Ovary (tissue), 9 donors: ENCODE data around the gene C15orf39. TPM values are rescaled to one million over a fixed set of nuclear protein-coding genes. Genes with fewer than 3 reads are reported as not detected.
A peak's percentile ranks its signal among the peaks of the same experiment; 100 is the strongest.

ENCODE experiments used
- DNase-seq, 5 donors: peaks; one replicate each; pipeline ENCODE4 v3.0.0-alpha.2; 2019 to 2020
- H3K27ac ChIP-seq, 2 donors: fragments of 200-600 bp; one replicate each; pipeline versions ENCODE4 v1.5.1 to v1.8.0; 2019 to 2022
- H3K27me3 ChIP-seq: fragments of 200-600 bp; one replicate; pipeline ENCODE4 v1.8.0; 2022
- H3K36me3 ChIP-seq: fragments of 200-600 bp; sonication (generic); one replicate; pipeline ENCODE4 v1.5.1; 2019
- H3K4me1 ChIP-seq: one replicate; pipeline ENCODE4 v1.8.1; 2013; ENCODE audit warnings: mild to moderate bottlenecking, moderate library complexity; ENCODE audit not compliant: insufficient read depth
- H3K4me3 ChIP-seq: fragments of 200-600 bp; sonication (generic); one replicate; pipeline ENCODE4 v1.5.1; 2017
- H3K9me3 ChIP-seq, 2 donors: fragments of 200-600 bp in 1 of 2; sonication (generic) in 1 of 2; one replicate each; pipeline versions ENCODE4 v1.5.1 to v1.8.1; 2013 to 2019; ENCODE audit warnings: mild to moderate bottlenecking in 1 of 2, moderate library complexity in 1 of 2
- EP300 ChIP-seq: sonication (generic); formaldehyde crosslinking; IDR thresholded peaks from one replicate; pipeline ENCODE4 v1.6.1; 2017; ENCODE audit warnings: antibody characterized with exemption
- POLR2A ChIP-seq: fragments of 450-650 bp; IDR thresholded peaks from one replicate; pipeline ENCODE4 v1.6.1; 2017; ENCODE audit warnings: antibody characterized with exemption, mild to moderate bottlenecking, moderate library complexity
- WGBS, 3 donors: extraction: QIAGEN DNeasy Blood & Tissue Kit in 1 of 3; methylation state at CpG; one replicate each; pipeline versions ENCODE4 v1.1.5 to v1.1.7; 2013 to 2017; 5-methylcytosine and 5-hydroxymethylcytosine counted together
- intact Hi-C, 4 donors: fragments of 100-400 bp; cut with DNase I; formaldehyde crosslinking; loops; one replicate each; pipeline versions ENCODE4 v1.11.0 to v1.15.1; 2022 to 2023
- polyA plus RNA-seq, 2 donors: library from polyadenylated mRNA; stranded (reverse); fragments of 200-250 nt in 1 of 2; fragments of 350-450 nt in 1 of 2; fragmentation: Illumina TruSeq in 1 of 2; extraction: RNeasy Lipid Tissue Mini Kit (QIAGEN cat#74804) in 1 of 2; gene quantifications; one replicate each; pipeline ENCODE4 v1.2.3, GENCODE V29; 2013 to 2014
- total RNA-seq, 7 donors: library from RNA; depleted of rRNA in 2 of 7; stranded (reverse); fragments of >200 nt in 2 of 7; fragmentation: NEBNext Ultra II Directional in 3 of 7; extraction: Animal tissue kit (Norgen Biotek cat#: 25700) in 3 of 7; gene quantifications; one replicate each; pipeline versions ENCODE4 v1.1.0 to v1.2.4, GENCODE V29; 2016 to 2023
- TF ChIP-seq, protein P1 (sequence below), 3 donors: fragments of 450-650 bp in 2 of 3; fragments of 200-600 bp in 1 of 3; IDR thresholded peaks; one replicate each; pipeline versions ENCODE4 v1.5.1 to v1.8.0; 2016 to 2022; ENCODE audit warnings: antibody characterized with exemption in 3 of 3, mild to moderate bottlenecking in 1 of 3
- donor health status: DM: no; HTN: no; CAD: no; lungs with moderate emphysema.
- donor health status: DM: no; HTN: no; CAD: no.
- donor health status: Bipolar disorder and iron deficiency.
- donor health status: DM: yes; HTN: yes; CAD: no.
- donor health status: DM: no; HTN: no; CAD: no.
- donor health status: DM: yes; HTN: yes; CAD: no.

C15orf39 gene
- total and polyA plus RNA-seq, 9 donors, result 4.8 to 66.1 (median 39.2) TPM

DNA sequence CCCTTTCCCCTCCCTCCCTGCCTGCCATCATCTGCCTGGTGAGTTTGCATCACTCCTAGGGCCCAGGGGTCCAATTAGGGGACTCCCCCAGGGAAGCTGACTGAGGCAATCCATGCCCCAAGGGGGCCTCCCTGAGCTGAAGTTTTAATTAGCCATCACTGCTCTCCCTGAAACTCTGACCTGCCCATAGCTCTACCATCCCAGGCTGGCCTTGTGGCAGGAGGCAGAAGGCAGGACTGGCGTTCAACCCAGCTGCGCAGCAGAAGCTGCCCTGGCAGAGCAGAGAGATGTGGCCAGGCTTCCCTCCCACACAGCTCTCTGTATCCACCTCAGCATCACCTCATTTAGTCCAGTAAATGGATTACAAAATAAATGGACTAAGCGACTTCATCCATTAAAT, 7.7 kb upstream of the C15orf39 start:
- no peak overlapping the region for H3K4me3 ChIP-seq
- no peak for DNase-seq
- peaks cover 9% of the 10 kb centered on the region for H3K4me1 ChIP-seq
- no peaks in the 10 kb centered on the region for H3K36me3 ChIP-seq
- WGBS, 3 donors, result 92 to 99% (median 97%) methylated on average over 3 of the region's 3 CpGs
- no peak for TF ChIP-seq EP300
- no peak for TF ChIP-seq POLR2A
- TF ChIP-seq, protein P1, sequence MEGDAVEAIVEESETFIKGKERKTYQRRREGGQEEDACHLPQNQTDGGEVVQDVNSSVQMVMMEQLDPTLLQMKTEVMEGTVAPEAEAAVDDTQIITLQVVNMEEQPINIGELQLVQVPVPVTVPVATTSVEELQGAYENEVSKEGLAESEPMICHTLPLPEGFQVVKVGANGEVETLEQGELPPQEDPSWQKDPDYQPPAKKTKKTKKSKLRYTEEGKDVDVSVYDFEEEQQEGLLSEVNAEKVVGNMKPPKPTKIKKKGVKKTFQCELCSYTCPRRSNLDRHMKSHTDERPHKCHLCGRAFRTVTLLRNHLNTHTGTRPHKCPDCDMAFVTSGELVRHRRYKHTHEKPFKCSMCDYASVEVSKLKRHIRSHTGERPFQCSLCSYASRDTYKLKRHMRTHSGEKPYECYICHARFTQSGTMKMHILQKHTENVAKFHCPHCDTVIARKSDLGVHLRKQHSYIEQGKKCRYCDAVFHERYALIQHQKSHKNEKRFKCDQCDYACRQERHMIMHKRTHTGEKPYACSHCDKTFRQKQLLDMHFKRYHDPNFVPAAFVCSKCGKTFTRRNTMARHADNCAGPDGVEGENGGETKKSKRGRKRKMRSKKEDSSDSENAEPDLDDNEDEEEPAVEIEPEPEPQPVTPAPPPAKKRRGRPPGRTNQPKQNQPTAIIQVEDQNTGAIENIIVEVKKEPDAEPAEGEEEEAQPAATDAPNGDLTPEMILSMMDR (IDR thresholded peaks at IDR 0.05), result no peak
- no peaks in the 10 kb centered on the region for H3K27me3 ChIP-seq
- no peak overlapping the region for H3K27ac ChIP-seq
- no peaks in the 10 kb centered on the region for H3K9me3 ChIP-seq
- intact Hi-C loops, result no loop called here

DNA sequence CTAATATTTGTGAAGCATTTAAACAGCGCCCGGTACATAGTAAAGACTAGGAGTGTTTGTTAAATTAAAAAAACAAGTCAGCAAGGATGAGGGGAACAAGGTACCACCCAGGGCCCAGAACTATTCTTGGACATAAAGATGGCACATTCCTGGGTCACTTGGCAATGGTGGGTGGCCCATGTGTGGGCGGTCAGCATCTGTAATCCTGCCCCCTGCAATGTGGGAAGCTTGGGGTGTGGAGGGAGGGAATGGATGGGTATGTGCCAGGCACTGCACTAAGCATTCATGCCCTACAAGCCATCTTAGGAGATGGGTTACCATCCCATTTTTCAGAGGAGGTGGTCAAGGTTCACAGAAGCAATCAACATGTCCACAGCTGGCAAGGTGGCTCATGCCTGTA, 7.3 kb upstream of the C15orf39 start:
- DNase-seq, result no peak
- no peak overlapping the region for H3K4me3 ChIP-seq
- peaks cover 9% of the 10 kb centered on the region for H3K4me1 ChIP-seq
- H3K36me3 ChIP-seq, result no peaks in the 10 kb centered on the region
- WGBS, 3 donors, result 94 to 98% (median 96%) methylated on average over 3 of the region's 3 CpGs
- no peak overlapping the region for H3K27ac ChIP-seq
- no peaks in the 10 kb centered on the region for H3K9me3 ChIP-seq
- no peaks in the 10 kb centered on the region for H3K27me3 ChIP-seq
- TF ChIP-seq EP300 (no peak), POLR2A (no peak)
- intact Hi-C loops, result no loop called here

DNA sequence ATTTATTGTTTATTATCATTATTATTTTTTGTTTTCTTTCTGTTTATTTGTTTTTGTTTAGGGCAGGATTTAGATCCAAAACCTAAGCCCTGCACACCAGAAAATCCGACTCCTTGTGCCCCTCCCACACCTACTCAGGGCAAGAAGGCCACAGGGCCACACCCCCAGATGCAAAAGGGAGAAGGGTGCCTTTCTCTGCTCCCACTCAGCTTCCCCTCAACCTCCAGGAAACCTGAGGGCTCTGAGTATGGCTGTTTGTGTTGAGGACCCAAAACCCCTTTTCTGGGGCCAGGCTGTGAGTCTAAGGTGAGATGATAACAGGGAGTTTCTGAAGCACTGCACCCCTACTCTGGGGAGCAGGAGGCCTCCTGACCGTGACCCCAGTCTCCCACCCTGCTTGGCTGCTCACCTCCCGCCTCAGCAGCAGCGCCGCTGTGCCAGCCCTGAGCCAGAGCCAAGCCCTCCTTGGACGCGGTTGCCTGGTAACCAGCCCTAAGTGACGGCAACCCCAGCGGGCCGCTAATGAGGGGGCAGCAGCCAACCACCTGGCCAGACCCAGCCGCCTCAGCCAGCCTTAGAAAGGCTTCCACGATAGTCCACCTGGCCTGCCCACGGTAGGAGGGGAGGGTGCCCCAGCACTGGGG, 6.4 kb upstream of the C15orf39 start:
- peak overlapping the region in 1 of 2 donors; percentile 53 for H3K27ac ChIP-seq
- peak in 4 of 5 donors; percentile 69 to 82 (median 76) for DNase-seq
- intact Hi-C loops, result no loop called here

DNA sequence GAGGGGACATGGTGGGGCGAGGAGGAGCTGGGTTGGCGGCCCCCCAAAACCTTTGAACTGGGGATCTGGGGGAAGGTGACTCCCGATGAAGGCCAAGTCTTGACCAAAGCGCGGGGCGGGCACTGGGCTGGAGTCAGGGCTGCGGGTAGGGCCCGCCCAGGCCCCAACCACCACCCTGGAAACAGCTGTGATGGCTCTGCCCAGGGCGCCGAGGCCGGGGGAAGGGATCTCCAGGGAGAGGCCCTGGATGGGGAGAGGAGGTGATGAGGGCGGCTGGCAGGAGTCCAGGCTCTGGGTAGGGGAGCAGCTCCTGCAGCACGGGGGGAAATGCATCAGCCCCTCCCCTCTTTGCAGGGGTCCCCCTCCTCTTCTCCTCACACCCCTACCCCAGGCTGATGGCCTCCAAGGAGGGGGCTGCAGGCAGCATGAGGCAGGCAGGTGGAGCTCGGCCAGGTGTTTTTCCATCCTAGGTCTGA, 5.9 kb upstream of the C15orf39 start:
- H3K27ac ChIP-seq, result peak overlapping the region in 1 of 2 donors; percentile 53
- peaks cover 10% of the 10 kb centered on the region for H3K4me1 ChIP-seq
- peak; percentile 67 to 80 (median 74) for DNase-seq
- no peaks in the 10 kb centered on the region for H3K9me3 ChIP-seq
- no peak overlapping the region for H3K4me3 ChIP-seq
- TF ChIP-seq EP300 (no peak), POLR2A (no peak)
- TF ChIP-seq, protein P1 (IDR thresholded peaks at IDR 0.05), result no peak
- H3K36me3 ChIP-seq, result no peaks in the 10 kb centered on the region
- no peaks in the 10 kb centered on the region for H3K27me3 ChIP-seq
- WGBS, 3 donors, result 30 to 47% (median 40%) methylated on average over 14 of the region's 14 CpGs
- intact Hi-C loops, result no loop called here

More for the DNA sequence above, 6.4 kb upstream of the C15orf39 start:
- no peaks in the 10 kb centered on the region for H3K27me3 ChIP-seq
- 11 to 15% (median 12%) methylated on average over 11 to 13 of the region's 13 CpGs for WGBS, 3 donors
- peaks cover 9% of the 10 kb centered on the region for H3K4me1 ChIP-seq
- TF ChIP-seq, protein P1 (IDR thresholded peaks at IDR 0.05), result no peak
- TF ChIP-seq EP300 (no peak), POLR2A (no peak)
- H3K4me3 ChIP-seq, result no peak overlapping the region
- no peaks in the 10 kb centered on the region for H3K36me3 ChIP-seq
- H3K9me3 ChIP-seq, result no peaks in the 10 kb centered on the region

DNA sequence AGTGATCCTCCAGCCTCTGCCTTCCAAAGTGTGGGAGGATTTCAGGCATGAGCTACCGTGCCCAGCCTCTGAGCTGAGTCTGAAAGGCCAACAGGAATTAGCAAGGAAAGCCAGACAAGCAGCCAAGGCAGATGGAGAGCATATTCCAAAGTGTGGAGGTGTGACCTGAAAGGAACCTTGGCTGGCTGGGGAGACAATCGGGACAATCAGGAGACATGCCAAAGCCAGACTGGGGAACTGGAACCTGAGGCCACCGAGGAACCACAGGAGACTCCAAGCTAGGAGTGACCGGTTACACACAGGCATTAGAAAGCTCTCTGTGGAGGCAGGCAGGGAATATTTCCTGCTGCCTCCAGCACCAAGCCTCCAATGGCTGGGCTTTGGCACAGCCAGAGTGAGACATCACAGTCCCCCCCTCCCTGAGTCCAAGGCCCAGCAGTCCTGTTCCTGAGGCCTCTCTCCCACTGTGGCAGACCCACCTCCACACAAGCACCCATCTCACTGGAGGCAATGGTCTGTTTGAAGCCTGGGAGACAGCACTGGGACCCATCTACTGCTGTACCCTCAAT, 4.5 kb upstream of the C15orf39 start:
- no peak overlapping the region for H3K27ac ChIP-seq

More for the DNA sequence above, 4.5 kb upstream of the C15orf39 start:
- DNase-seq, result no peak
- peaks cover 13% of the 10 kb centered on the region for H3K4me1 ChIP-seq
- no peak overlapping the region for H3K4me3 ChIP-seq
- H3K27me3 ChIP-seq, result no peaks in the 10 kb centered on the region
- H3K36me3 ChIP-seq, result no peaks in the 10 kb centered on the region
- intact Hi-C loops, result no loop called here
- WGBS, 3 donors, result 54 to 69% (median 58%) methylated on average over 4 of the region's 4 CpGs
- no peak for TF ChIP-seq EP300
- TF ChIP-seq POLR2A, result no peak
- TF ChIP-seq, protein P1 (IDR thresholded peaks at IDR 0.05), result no peak
- no peaks in the 10 kb centered on the region for H3K9me3 ChIP-seq
